B cell (primary cell): Measurements from ENCODE around the gene USP6NL. TPM values are rescaled to one million over a fixed set of nuclear protein-coding genes. Genes with fewer than 3 reads are reported as not detected.

ENCODE experiments used
- ATAC-seq: fragments of 200-7000 bp; cut with Tn5 transposase; one replicate; pipeline ENCODE4 v1.10.0; 2021; ENCODE audit warnings: low read depth, mild to moderate bottlenecking, moderate number of reproducible peaks, moderate library complexity
- CTCF ChIA-PET: fragments of 350-600 bp; sonication (Branson Sonifier 250); formaldehyde crosslinking; loops from one replicate; lab custom pipeline; 2021; ENCODE audit warnings: antibody characterized with exemption, inconsistent platforms; lab: Charles Lee
- POLR2A ChIA-PET: fragments of 350-600 bp; sonication (Branson Sonifier 250); formaldehyde crosslinking; loops from one replicate; lab custom pipeline; 2021; ENCODE audit warnings: antibody characterized with exemption; lab: Charles Lee
- DNase-seq: peaks from one replicate; pipeline ENCODE4 v3.0.0; 2013
- H2AFZ ChIP-seq: 2 replicates; pipeline ENCODE4 v1.6.1; 2012; ENCODE audit warnings: mild to moderate bottlenecking, low read depth, low read length; ENCODE audit not compliant: insufficient read depth, poor library complexity, severe bottlenecking
- H3K27ac ChIP-seq, 2 donors: 1 replicate in 1 of 2; 2 replicates in 1 of 2; pipeline ENCODE4 v1.5.1; 2012 to 2013; ENCODE audit warnings: low read length in 2 of 2, mild to moderate bottlenecking in 2 of 2, moderate library complexity in 1 of 2
- H3K27me3 ChIP-seq, 4 experiments: fragments of 200-600 bp in 1 of 4; sonication (generic) in 1 of 4; replicated peaks in 1 of 4; 1 replicate in 2 of 4; 2 replicates in 2 of 4; pipeline versions ENCODE4 v1.6.1 to v1.7.0; 2013 to 2016; ENCODE audit warnings: low read length in 3 of 4, mild to moderate bottlenecking in 2 of 4, mixed read lengths in 1 of 4, moderate library complexity in 1 of 4; ENCODE audit not compliant: insufficient read depth in 4 of 4, control insufficient read depth in 3 of 4; ENCODE audit errors: control extremely low read depth in 1 of 4
- H3K36me3 ChIP-seq, 2 experiments: replicated peaks in 1 of 2; 1 replicate in 1 of 2; 2 replicates in 1 of 2; pipeline versions ENCODE4 v1.6.1 to v1.7.1; 2013; ENCODE audit warnings: low read length in 1 of 2; ENCODE audit not compliant: insufficient read depth in 2 of 2, control insufficient read depth in 1 of 2; ENCODE audit errors: control extremely low read depth in 1 of 2, extremely low read depth in 1 of 2
- H3K4me1 ChIP-seq, 2 donors: fragments of 200-600 bp in 1 of 2; sonication (generic) in 1 of 2; 1 replicate in 1 of 2; 2 replicates in 1 of 2; pipeline versions ENCODE4 v1.5.1 to v1.6.1; 2013 to 2017; ENCODE audit warnings: low read length in 2 of 2; ENCODE audit not compliant: control insufficient read depth in 2 of 2, insufficient read depth in 2 of 2
- H3K4me2 ChIP-seq: replicated peaks from 2 replicates; pipeline ENCODE3; 2012; ENCODE audit warnings: mild to moderate bottlenecking, low read depth, low read length; ENCODE audit not compliant: poor library complexity, severe bottlenecking
- H3K4me3 ChIP-seq, 5 experiments: fragments of 200-600 bp in 1 of 5; sonication (generic) in 1 of 5; 1 replicate in 3 of 5; 2 replicates in 2 of 5; pipeline versions ENCODE4 v1.5.1 to v1.7.0; 2011 to 2016; ENCODE audit warnings: low read length in 4 of 5, mild to moderate bottlenecking in 4 of 5, low read depth in 2 of 5, control low read depth in 1 of 5, moderate library complexity in 1 of 5; ENCODE audit not compliant: insufficient read depth in 1 of 5; ENCODE audit errors: control extremely low read depth in 1 of 5, extremely low read depth in 1 of 5
- H3K79me2 ChIP-seq: fragments of 200-600 bp; sonication (generic); one replicate; pipeline ENCODE4 v1.6.0; 2016; ENCODE audit warnings: low read length; ENCODE audit not compliant: control insufficient read depth, insufficient read depth
- H3K9ac ChIP-seq: fragments of 200-600 bp; sonication (generic); 2 replicates; pipeline ENCODE4 v1.6.1; 2017; ENCODE audit warnings: mild to moderate bottlenecking, low read length, moderate library complexity
- H3K9me3 ChIP-seq, 3 donors: one replicate each; pipeline versions ENCODE4 v1.6.1 to v1.7.1; 2013; ENCODE audit warnings: low read length in 2 of 3; ENCODE audit not compliant: control insufficient read depth in 2 of 3, insufficient read depth in 1 of 3; ENCODE audit errors: control extremely low read depth in 1 of 3
- H4K20me1 ChIP-seq: 2 replicates; pipeline ENCODE4 v1.6.0; 2012; ENCODE audit warnings: mild to moderate bottlenecking, low read length; ENCODE audit not compliant: insufficient read depth, control insufficient read depth, poor library complexity, severe bottlenecking
- H3K27ac Mint-ChIP-seq: one replicate; pipeline ENCODE4 v1.8.0; 2021; ENCODE audit warnings: mixed read lengths
- H3K27me3 Mint-ChIP-seq: one replicate; pipeline ENCODE4 v1.8.0; 2021; ENCODE audit warnings: mixed read lengths
- H3K4me1 Mint-ChIP-seq: one replicate; pipeline ENCODE4 v1.8.0; 2021; ENCODE audit warnings: mixed read lengths
- H3K4me3 Mint-ChIP-seq: one replicate; pipeline ENCODE4 v1.8.0; 2021; ENCODE audit warnings: mixed read lengths
- H3K9me3 Mint-ChIP-seq: one replicate; pipeline ENCODE4 v1.8.0; 2022; ENCODE audit warnings: mixed read lengths; ENCODE audit not compliant: insufficient read depth
- CTCF ChIP-seq: fragments of 200-600 bp; IDR thresholded peaks from one replicate; pipeline ENCODE4 v1.8.0; 2022; ENCODE audit warnings: antibody characterized with exemption, mild to moderate bottlenecking
- EZH2 ChIP-seq: IDR thresholded peaks from 2 replicates; pipeline ENCODE4 v1.6.1; 2012; ENCODE audit warnings: borderline replicate concordance, low read depth, mild to moderate bottlenecking, moderate library complexity, low read length; ENCODE audit not compliant: insufficient read depth, poor library complexity, severe bottlenecking
- WGBS: methylation state at CpG from one replicate; pipeline ENCODE4 v1.1.5; 2013; ENCODE audit warnings: missing lambda C conversion rate; ENCODE audit not compliant: insufficient coverage; 5-methylcytosine and 5-hydroxymethylcytosine counted together
- intact Hi-C: fragments of 100-400 bp; cut with micrococcal nuclease; formaldehyde crosslinking; loops from one replicate; pipeline ENCODE4 v1.10.0; 2022
- polyA plus RNA-seq: library from polyadenylated mRNA; depleted of rRNA; stranded (reverse); fragments of >200 nt; gene quantifications from 2 replicates; pipeline ENCODE4 v1.2.3, GENCODE V29; 2012
- total RNA-seq, 2 donors: library from RNA; stranded (reverse); fragments of 120-200 nt in 1 of 2; gene quantifications; 1 replicate in 1 of 2; 2 replicates in 1 of 2; pipeline versions ENCODE4 v1.2.3 to v1.2.4, GENCODE V29; 2013 to 2022

Gene USP6NL
- total and polyA plus RNA-seq, 2 donors (not counting 1 experiment from before 2014, with no cell fraction given), result 27.0 to 61.5 TPM

DNA sequence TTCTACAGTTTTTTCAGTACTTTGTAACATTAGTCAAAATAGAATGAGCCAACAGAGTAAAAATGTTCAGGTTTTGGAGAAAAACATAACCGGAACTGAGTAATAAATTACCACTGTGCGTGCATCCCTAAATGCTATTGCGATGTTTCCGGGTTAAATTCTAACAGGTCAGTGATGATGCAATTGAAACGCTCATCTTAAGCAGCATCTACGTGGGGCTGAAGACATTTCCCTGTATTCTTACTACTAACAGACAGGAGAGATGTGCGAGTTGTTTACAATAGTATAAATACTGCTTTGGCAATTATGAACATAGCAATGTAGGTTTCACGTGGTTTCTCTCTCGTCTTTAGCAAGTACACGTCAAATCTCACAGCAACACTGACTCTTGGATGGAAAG is 149.4 kb downstream of the USP6NL start:
- Histone ChIP-seq H4K20me1 (peaks cover 40% of the 10 kb centered on the region), H3K9ac (no peak overlapping the region), H3K36me3 (peaks cover 2 to 75% of the 10 kb centered on the region in 2 experiments), H3K27ac (no peak overlapping the region), H3K9me3 (no peaks in the 10 kb centered on the region), H3K4me2 (no peak overlapping the region), H3K4me1 (no peaks in the 10 kb centered on the region), H3K4me3 (no peak overlapping the region), H2AFZ (no peak overlapping the region), H3K79me2 (peaks cover 9% of the 10 kb centered on the region), H3K27me3 (no peaks in the 10 kb centered on the region)
- H3K27me3 Mint-ChIP-seq, result no peaks in the 10 kb centered on the region
- DNase-seq (no peak), ATAC-seq (no peak)
- ChIA-PET POLR2A (no interaction called here), CTCF (interaction anchor here (1.3 kb wide), 1 partner anchor 11 kb away, joined by 3 read pairs; no protein-coding TSS in a partner anchor)
- H3K27ac Mint-ChIP-seq, result peak overlapping the region; percentile 28
- no peaks in the 10 kb centered on the region for H3K9me3 Mint-ChIP-seq
- H3K4me3 Mint-ChIP-seq, result no peak overlapping the region
- no peaks in the 10 kb centered on the region for H3K4me1 Mint-ChIP-seq
- TF ChIP-seq EZH2, result no peak
- no peak for TF ChIP-seq CTCF
- WGBS, result 98% methylated on average over 8 of the region's 10 CpGs
- intact Hi-C loops, result no loop called here

DNA sequence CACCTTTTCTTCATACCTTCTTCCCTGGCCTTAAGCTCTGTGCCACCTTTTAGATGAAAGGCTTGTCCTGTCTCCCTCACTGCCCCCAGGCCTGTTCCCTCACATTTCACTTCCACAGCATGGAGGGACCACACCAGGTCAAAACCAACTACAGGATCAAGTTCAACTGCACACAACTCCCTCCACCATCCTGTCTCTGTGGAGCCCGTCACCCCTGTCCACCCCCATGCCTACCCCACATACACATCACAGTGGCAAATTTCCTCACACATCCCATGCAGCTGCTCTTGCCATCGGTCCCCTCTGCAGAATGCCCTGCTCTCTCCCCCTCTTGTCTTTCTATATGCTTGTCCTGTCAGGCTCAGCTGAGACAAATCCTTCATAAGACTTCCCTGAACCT is 154.1 kb downstream of the USP6NL start:
- intact Hi-C loops, result no loop called here
- peaks cover 2 to 34% of the 10 kb centered on the region in 2 experiments for H3K36me3 ChIP-seq
- Mint-ChIP-seq H3K4me1 (no peaks in the 10 kb centered on the region), H3K4me3 (no peak overlapping the region), H3K9me3 (peaks cover 2% of the 10 kb centered on the region), H3K27me3 (no peaks in the 10 kb centered on the region), H3K27ac (peak overlapping the region; percentile 1)
- H3K4me1 ChIP-seq, result no peaks in the 10 kb centered on the region
- ATAC-seq, result no peak
- WGBS, result 100% methylated on average over 2 of the region's 2 CpGs
- POLR2A ChIA-PET, result no interaction called here
- H3K4me3 ChIP-seq, result no peak overlapping the region
- no peak overlapping the region for H3K27ac ChIP-seq
- H4K20me1 ChIP-seq, result peaks cover 8% of the 10 kb centered on the region
- H3K9me3 ChIP-seq, result peaks cover 0 to 17% (median 0%) of the 10 kb centered on the region in 3 donors
- CTCF ChIA-PET, result no interaction called here
- no peak overlapping the region for H3K4me2 ChIP-seq
- no peak for TF ChIP-seq EZH2
- TF ChIP-seq CTCF, result no peak
- H3K79me2 ChIP-seq, result peaks cover 3% of the 10 kb centered on the region
- no peak overlapping the region for H3K9ac ChIP-seq
- no peaks in the 10 kb centered on the region for H3K27me3 ChIP-seq
- no peak overlapping the region for H2AFZ ChIP-seq
- DNase-seq, result no peak
